Thoracic aorta (tissue), 2 donors: ENCODE results near the gene PLCD3. TPM values are rescaled to one million over a fixed set of nuclear protein-coding genes. Genes with fewer than 3 reads are reported as not detected.

Source experiments
- ATAC-seq: fragments of 150-250 bp; one replicate; pipeline ENCODE4 v1.8.0; 2017; ENCODE audit warnings: low read depth; ENCODE audit not compliant: insufficient number of reproducible peaks, low FRiP score
- DNase-seq: peaks from one replicate; pipeline ENCODE4 v3.0.0-alpha.2; 2020; ENCODE audit warnings: low spot score
- H3K27ac ChIP-seq, 2 donors: fragments of 200-600 bp; sonication (generic); 1 replicate in 1 of 2; 2 replicates in 1 of 2; pipeline ENCODE4 v1.5.1; 2016; ENCODE audit warnings: mild to moderate bottlenecking in 2 of 2, moderate library complexity in 2 of 2
- H3K27me3 ChIP-seq: fragments of 200-600 bp; sonication (generic); replicated peaks from 2 replicates; pipeline ENCODE4 v1.6.0; 2016; ENCODE audit warnings: mild to moderate bottlenecking; ENCODE audit not compliant: insufficient read depth
- H3K36me3 ChIP-seq: fragments of 200-600 bp; sonication (generic); one replicate; pipeline ENCODE4 v1.5.1; 2016
- H3K4me1 ChIP-seq, 2 donors: fragments of 200-600 bp; sonication (generic); 1 replicate in 1 of 2; 2 replicates in 1 of 2; pipeline versions ENCODE4 v1.5.1 to v1.6.0; 2016; ENCODE audit warnings: low read depth in 2 of 2, mild to moderate bottlenecking in 1 of 2; ENCODE audit not compliant: control insufficient read depth in 1 of 2
- H3K4me3 ChIP-seq: fragments of 200-600 bp; sonication (generic); 2 replicates; pipeline ENCODE4 v1.5.1; 2016; ENCODE audit warnings: mild to moderate bottlenecking
- H3K9me3 ChIP-seq: fragments of 200-600 bp; sonication (generic); 2 replicates; pipeline ENCODE4 v1.5.1; 2016
- CTCF ChIP-seq: fragments of 200-600 bp; sonication (generic); IDR thresholded peaks from one replicate; pipeline ENCODE4 v1.5.1; 2019; ENCODE audit warnings: antibody characterized with exemption
- total RNA-seq, 2 donors: library from RNA; depleted of rRNA; stranded (reverse); fragments of >200 nt; gene quantifications; one replicate each; pipeline versions ENCODE4 v1.1.0 to v1.2.3, GENCODE V29; 2016

Gene PLCD3
- total RNA-seq, 2 donors from 2014 or later = 79.3 to 116 TPM

- Histone ChIP-seq H3K4me1 (peaks cover 67 to 99% of the 10 kb centered on the region in 2 donors), H3K4me3 (no peak overlapping the region), H3K36me3 (peaks cover 38% of the 10 kb centered on the region), H3K27ac (peak overlapping the region; percentile 91 to 97), H3K27me3 (no peaks in the 10 kb centered on the region), H3K9me3 (no peaks in the 10 kb centered on the region)
- TF ChIP-seq CTCF = no peak
- DNase-seq = no peak
- no peak for ATAC-seq
Measured at GRCh38 chr17:45091778-45092425, 40.4 kb downstream of the PLCD3 start.

GRCh38 chr17:45090711-45091110 lies 41.6 kb downstream of the PLCD3 start:
- ATAC-seq (no peak), DNase-seq (no peak)
- TF ChIP-seq CTCF = no peak
- Histone ChIP-seq H3K4me1 (peaks cover 69 to 97% of the 10 kb centered on the region in 2 donors), H3K36me3 (peaks cover 30% of the 10 kb centered on the region), H3K27ac (peak overlapping the region; percentile 91 to 97), H3K27me3 (no peaks in the 10 kb centered on the region), H3K4me3 (no peak overlapping the region), H3K9me3 (no peaks in the 10 kb centered on the region)

GRCh38 chr17:45088741-45089140 lies 43.6 kb downstream of the PLCD3 start:
- DNase-seq = no peak
- H3K27me3 ChIP-seq = no peaks in the 10 kb centered on the region
- peaks cover 56 to 77% of the 10 kb centered on the region in 2 donors for H3K4me1 ChIP-seq
- H3K9me3 ChIP-seq = no peaks in the 10 kb centered on the region
- H3K36me3 ChIP-seq = peaks cover 21% of the 10 kb centered on the region
- no peak for TF ChIP-seq CTCF
- ATAC-seq = no peak
- H3K4me3 ChIP-seq = no peak overlapping the region
- peak overlapping the region; percentile 91 to 97 for H3K27ac ChIP-seq

GRCh38 chr17:45087978-45088377 lies 44.3 kb downstream of the PLCD3 start:
- Histone ChIP-seq H3K9me3 (no peaks in the 10 kb centered on the region), H3K27me3 (no peaks in the 10 kb centered on the region), H3K4me3 (no peak overlapping the region), H3K4me1 (peaks cover 49 to 70% of the 10 kb centered on the region in 2 donors), H3K36me3 (peaks cover 24% of the 10 kb centered on the region), H3K27ac (peak overlapping the region; percentile 91 to 97)
- no peak for ATAC-seq
- no peak for TF ChIP-seq CTCF
- DNase-seq = no peak

GRCh38 chr17:45087504-45087975 lies 44.8 kb downstream of the PLCD3 start:
- no peak for TF ChIP-seq CTCF
- H3K27ac ChIP-seq = peak overlapping the region; percentile 91 to 97
- peak; percentile 45 for ATAC-seq
- H3K9me3 ChIP-seq = no peaks in the 10 kb centered on the region
- peaks cover 28% of the 10 kb centered on the region for H3K36me3 ChIP-seq
- no peaks in the 10 kb centered on the region for H3K27me3 ChIP-seq
- H3K4me3 ChIP-seq = no peak overlapping the region
- peaks cover 47 to 66% of the 10 kb centered on the region in 2 donors for H3K4me1 ChIP-seq
- no peak for DNase-seq
